Urothelium cell line (cell line): ENCODE results near the gene ZNF688.
"Not testable (repeated sequence)": the region's sequence is repeated elsewhere in the genome, so short reads cannot be mapped to it uniquely, and the experiment has no call there.

Experiments used
- DNase-seq: peaks from one replicate; pipeline ENCODE4 v3.0.0; 2011; ENCODE audit warnings: low spot score, mixed read lengths
- FAIRE-seq: peaks from 2 replicates; lab custom pipeline; 2011; peaks lifted over from hg19 to GRCh38; lab: Jason Lieb, UNC

ZNF688 gene

GRCh38 chr16:30535106-30535776 is 36.3 kb downstream of the ZNF688 start:
- DNase-seq (no peak), FAIRE-seq (no peak)

- FAIRE-seq (no peak), DNase-seq (peak; percentile 84)
Measured at GRCh38 chr16:30534368-30535105, 37.0 kb downstream of the ZNF688 start, which contains the start of gene ZNF747. Gene ZNF747 (minus strand): TSS chr16:30534858. CDS start chr16:30534679, 179 bp downstream.

GRCh38 chr16:30533748-30534367 is 37.7 kb downstream of the ZNF688 start:
- no peak for DNase-seq
- no peak for FAIRE-seq

GRCh38 chr16:30533146-30533522 is 38.4 kb downstream of the ZNF688 start:
- no peak for DNase-seq
- no peak for FAIRE-seq

- no peak for DNase-seq
- FAIRE-seq: no peak
Measured at GRCh38 chr16:30532285-30533145, 39.0 kb downstream of the ZNF688 start.

GRCh38 chr16:30530163-30531037 is 41.1 kb downstream of the ZNF688 start:
- no peak for FAIRE-seq
- no peak for DNase-seq

GRCh38 chr16:30528799-30529457 is 42.6 kb downstream of the ZNF688 start:
- DNase-seq (no peak), FAIRE-seq (no peak)

- FAIRE-seq (no peak), DNase-seq (no peak)
Measured at GRCh38 chr16:30527635-30528178, 43.8 kb downstream of the ZNF688 start.

- DNase-seq (peak; percentile 96), FAIRE-seq (peak; percentile 40)
Measured at GRCh38 chr16:30526823-30527634, 44.5 kb downstream of the ZNF688 start.

GRCh38 chr16:30526137-30526822 is 45.2 kb downstream of the ZNF688 start, which contains the start of gene ZNF768:
Gene ZNF768 (minus strand): TSS chr16:30526566. CDS start chr16:30526413, 153 bp downstream.
- DNase-seq (peak; percentile 63), FAIRE-seq (no peak)

- FAIRE-seq (no peak), DNase-seq (no peak)
Measured at GRCh38 chr16:30525844-30526136, 45.7 kb downstream of the ZNF688 start.

GRCh38 chr16:30524575-30525568 is 46.6 kb downstream of the ZNF688 start:
- DNase-seq: no peak
- no peak for FAIRE-seq

- no peak for FAIRE-seq
- no peak for DNase-seq
Measured at GRCh38 chr16:30523768-30524574, 47.5 kb downstream of the ZNF688 start.

GRCh38 chr16:30522702-30523463 is 48.6 kb downstream of the ZNF688 start:
- DNase-seq, FAIRE-seq: not testable (repeated sequence)
